Kidney epithelial cell (primary cell): Measurements from ENCODE around the gene TRIM71. TPM values are rescaled to one million over a fixed set of nuclear protein-coding genes. Genes with fewer than 3 reads are reported as not detected.
"Not testable (repeated sequence)": the region's sequence is repeated elsewhere in the genome, so short reads cannot be mapped to it uniquely, and the experiment has no call there.

ENCODE experiments used
- DNase-seq: peaks from one replicate; pipeline ENCODE4 v3.0.0-alpha.2; 2010; ENCODE audit warnings: low read depth
- H3K27me3 ChIP-seq: 2 replicates; pipeline ENCODE4 v1.6.0; 2011; ENCODE audit warnings: low read length; ENCODE audit not compliant: control insufficient read depth, insufficient read depth
- H3K36me3 ChIP-seq: 2 replicates; pipeline ENCODE4 v1.5.1; 2011; ENCODE audit warnings: low read length; ENCODE audit not compliant: control insufficient read depth, insufficient read depth
- H3K4me3 ChIP-seq: 2 replicates; pipeline ENCODE4 v1.5.1; 2011; ENCODE audit warnings: low read depth, mild to moderate bottlenecking, control low read depth, low read length
- total RNA-seq: library from RNA; depleted of rRNA; stranded (reverse); fragments of >200 nt; gene quantifications from 2 replicates; pipeline ENCODE4 v1.2.3, GENCODE V29; 2015
- TF ChIP-seq, protein P1 (sequence below): IDR thresholded peaks from 2 replicates; pipeline ENCODE4 v1.5.1; 2011; ENCODE audit warnings: mild to moderate bottlenecking, moderate library complexity, low read length, control low read depth, inconsistent platforms; ENCODE audit not compliant: insufficient read depth, poor library complexity, severe bottlenecking

Gene TRIM71
- total RNA-seq, 1 donor from 2014 or later: 2.4 TPM

DNA sequence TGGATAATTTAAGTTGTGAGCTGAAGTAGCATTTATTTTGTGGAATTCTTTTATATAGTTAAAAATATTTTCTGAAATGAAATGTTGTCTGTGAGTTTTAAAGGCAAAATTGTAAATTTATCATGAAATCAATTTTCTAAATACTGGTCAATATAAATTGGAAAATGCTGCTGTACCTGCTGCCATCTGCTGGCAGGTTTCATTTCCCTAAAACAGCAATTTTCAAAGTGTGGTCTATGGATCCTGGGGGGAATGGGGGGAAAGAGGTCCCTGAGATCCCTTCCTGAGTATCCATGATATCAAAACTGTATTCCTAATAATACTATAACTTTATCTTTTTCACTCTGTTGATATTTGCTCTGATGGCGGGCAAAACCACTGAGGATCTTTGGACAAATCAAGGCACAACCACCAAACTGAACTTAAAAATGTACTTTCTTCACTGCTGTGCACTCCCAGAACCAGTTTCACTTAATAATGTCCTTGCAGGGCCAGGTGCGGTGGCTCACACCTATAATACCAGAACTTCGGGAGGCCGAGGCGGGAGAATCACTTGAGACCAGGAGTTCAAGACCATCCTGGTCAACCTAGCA, 116.4 kb downstream of the TRIM71 start:
- no peaks in the 10 kb centered on the region for H3K27me3 ChIP-seq
- TF ChIP-seq, protein P1, sequence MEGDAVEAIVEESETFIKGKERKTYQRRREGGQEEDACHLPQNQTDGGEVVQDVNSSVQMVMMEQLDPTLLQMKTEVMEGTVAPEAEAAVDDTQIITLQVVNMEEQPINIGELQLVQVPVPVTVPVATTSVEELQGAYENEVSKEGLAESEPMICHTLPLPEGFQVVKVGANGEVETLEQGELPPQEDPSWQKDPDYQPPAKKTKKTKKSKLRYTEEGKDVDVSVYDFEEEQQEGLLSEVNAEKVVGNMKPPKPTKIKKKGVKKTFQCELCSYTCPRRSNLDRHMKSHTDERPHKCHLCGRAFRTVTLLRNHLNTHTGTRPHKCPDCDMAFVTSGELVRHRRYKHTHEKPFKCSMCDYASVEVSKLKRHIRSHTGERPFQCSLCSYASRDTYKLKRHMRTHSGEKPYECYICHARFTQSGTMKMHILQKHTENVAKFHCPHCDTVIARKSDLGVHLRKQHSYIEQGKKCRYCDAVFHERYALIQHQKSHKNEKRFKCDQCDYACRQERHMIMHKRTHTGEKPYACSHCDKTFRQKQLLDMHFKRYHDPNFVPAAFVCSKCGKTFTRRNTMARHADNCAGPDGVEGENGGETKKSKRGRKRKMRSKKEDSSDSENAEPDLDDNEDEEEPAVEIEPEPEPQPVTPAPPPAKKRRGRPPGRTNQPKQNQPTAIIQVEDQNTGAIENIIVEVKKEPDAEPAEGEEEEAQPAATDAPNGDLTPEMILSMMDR: peak; percentile 74
- H3K4me3 ChIP-seq: no peak overlapping the region
- no peaks in the 10 kb centered on the region for H3K36me3 ChIP-seq
- DNase-seq: no peak

DNA sequence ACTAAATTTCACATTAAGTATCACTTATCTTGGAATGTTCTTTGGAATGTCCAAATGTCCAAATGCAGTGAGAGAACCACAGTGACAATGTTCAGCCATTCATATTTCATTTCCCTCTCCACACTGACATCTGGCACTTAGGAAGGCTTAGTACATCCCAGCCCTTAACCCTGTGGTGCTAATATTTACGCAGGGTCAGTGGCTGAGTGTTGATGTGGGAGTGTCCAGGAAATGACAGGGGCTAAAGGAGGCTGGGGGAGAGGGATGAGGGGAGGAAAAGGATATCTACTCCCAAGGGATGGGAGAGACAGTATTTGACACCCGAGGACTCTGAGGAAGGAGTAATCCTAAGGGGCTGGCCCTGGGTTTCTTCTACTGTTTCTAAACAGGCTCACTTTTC, 119.5 kb downstream of the TRIM71 start:
- Histone ChIP-seq H3K4me3 (no peak overlapping the region), H3K27me3 (no peaks in the 10 kb centered on the region), H3K36me3 (no peaks in the 10 kb centered on the region)
- TF ChIP-seq, protein P1: no peak
- no peak for DNase-seq

DNA sequence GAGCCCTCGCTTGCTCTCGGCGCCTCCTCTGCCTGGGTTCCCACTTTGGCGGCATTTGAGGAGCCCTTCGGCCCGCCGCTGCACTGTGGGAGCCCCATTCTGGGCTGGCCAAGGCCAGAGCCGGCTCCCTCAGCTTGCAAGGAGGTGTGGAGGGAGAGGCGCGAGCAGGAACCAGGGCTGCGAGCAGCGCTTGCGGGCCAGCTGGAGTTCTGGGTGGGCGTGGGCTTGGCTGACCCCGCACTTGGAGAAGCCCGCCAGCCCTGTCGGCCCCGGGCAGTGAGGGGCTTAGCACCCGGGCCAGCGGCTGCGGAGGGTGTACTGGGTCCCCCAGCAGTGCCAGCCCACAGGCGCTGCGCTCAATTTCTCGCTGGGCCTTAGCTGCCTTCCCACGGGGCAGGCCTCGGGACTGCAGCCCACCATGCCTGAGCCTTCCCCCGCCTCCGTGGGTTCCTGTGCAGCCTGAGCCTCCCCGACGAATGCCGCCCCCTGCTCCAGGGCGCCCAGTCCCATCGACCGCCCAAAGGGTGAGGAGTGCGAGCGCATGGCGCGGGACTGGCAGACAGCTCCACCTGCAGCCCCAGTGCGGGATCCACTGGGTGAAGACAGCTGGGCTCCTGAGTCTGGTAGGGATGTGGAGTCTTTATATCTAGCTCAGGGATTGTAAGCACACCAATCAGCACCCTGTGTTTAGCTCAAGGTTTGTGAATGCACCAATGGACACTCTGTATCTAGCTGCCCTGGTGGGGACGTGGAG, 121.9 kb downstream of the TRIM71 start:
- DNase-seq, H3K27me3 ChIP-seq, H3K36me3 ChIP-seq, H3K4me3 ChIP-seq: not testable (repeated sequence)

DNA sequence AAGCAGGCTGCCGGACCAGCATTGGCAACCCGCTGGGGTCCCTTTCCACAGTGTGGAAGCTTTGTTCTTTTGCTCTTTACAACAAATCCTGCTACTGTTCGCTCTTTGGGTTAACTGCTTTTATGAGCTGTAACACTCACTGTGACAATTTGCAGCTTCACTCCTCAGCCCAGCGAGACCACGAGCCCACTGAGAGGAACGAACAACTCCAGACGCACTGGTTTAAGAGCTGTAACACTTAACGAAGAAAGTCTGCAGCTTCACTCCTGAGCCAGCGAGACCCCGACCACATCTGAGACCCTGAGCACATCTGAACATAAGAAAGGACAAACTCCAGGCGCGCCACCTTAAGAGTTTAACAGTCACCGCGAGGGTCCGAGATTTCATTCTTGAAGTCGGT, 122.9 kb downstream of the TRIM71 start:
- no peak overlapping the region for H3K4me3 ChIP-seq
- TF ChIP-seq, protein P1: no peak
- no peaks in the 10 kb centered on the region for H3K36me3 ChIP-seq
- H3K27me3 ChIP-seq: no peaks in the 10 kb centered on the region
- DNase-seq: no peak

- H3K36me3 ChIP-seq: no peaks in the 10 kb centered on the region
- DNase-seq: peak; percentile 25
- TF ChIP-seq, protein P1: no peak
- no peak overlapping the region for H3K4me3 ChIP-seq
- H3K27me3 ChIP-seq: no peaks in the 10 kb centered on the region
These were observed 127.3 kb downstream of the TRIM71 start for GRCh38 chr3:32945136-32945535.

DNA sequence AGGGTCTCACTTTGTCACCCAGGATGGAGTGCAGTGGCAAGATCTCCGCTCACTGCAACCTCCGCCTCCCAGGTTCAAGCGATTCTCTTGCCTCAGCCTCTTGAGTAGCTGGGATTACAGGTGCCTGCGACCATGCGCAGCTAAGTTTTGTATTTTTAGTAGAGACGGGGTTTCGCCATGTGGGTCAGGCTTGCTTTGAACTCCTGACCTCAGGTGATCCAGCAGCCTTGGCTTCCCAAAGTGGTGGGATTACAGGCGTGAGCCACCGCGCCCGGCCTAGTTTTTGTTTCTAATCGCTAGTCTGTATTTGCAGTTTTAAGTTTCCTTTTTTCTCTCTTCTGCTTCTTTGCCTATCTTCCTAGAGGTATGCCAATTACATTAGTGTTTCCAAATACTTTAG, 127.8 kb downstream of the TRIM71 start:
- H3K36me3 ChIP-seq, H3K4me3 ChIP-seq, DNase-seq, H3K27me3 ChIP-seq: not testable (repeated sequence)
